OCI-LY7 (cell line): ENCODE results near the gene SSX2IP.

ENCODE experiments used
- CTCF ChIP-seq: fragments of 200-600 bp; sonication (generic); conservative IDR thresholded peaks from 2 replicates; pipeline ENCODE4 v1.5.1; 2014; ENCODE audit warnings: mild to moderate bottlenecking, antibody characterized with exemption, low read length, moderate library complexity, mixed read lengths
- EZH2phosphoT487 ChIP-seq: fragments of 200-600 bp; sonication (generic); IDR thresholded peaks from 2 replicates; pipeline ENCODE4 v1.6.1; 2018; ENCODE audit warnings: low read depth, borderline replicate concordance, mild to moderate bottlenecking, mixed run types, antibody characterized with exemption, low read length, moderate library complexity, mixed read lengths

- no peak for TF ChIP-seq CTCF
- TF ChIP-seq EZH2phosphoT487: no peak
Measured at GRCh38 chr1:84598418-84598817, 91.8 kb downstream of the SSX2IP start.
